Activated CD4-positive, alpha-beta T cell treated with anti-CD3 and anti-CD28 coated beads for 4 hours (primary cell): Measurements from ENCODE around the gene DUOX1.
A peak's percentile ranks its signal among the peaks of the same experiment; 100 is the strongest.
"Not testable (repeated sequence)": the region's sequence is repeated elsewhere in the genome, so short reads cannot be mapped to it uniquely, and the experiment has no call there.

ENCODE experiments used
- DNase-seq, 2 donors: peaks; one replicate each; pipeline ENCODE4 v3.0.0-alpha.2; 2020

DUOX1 gene

DNA sequence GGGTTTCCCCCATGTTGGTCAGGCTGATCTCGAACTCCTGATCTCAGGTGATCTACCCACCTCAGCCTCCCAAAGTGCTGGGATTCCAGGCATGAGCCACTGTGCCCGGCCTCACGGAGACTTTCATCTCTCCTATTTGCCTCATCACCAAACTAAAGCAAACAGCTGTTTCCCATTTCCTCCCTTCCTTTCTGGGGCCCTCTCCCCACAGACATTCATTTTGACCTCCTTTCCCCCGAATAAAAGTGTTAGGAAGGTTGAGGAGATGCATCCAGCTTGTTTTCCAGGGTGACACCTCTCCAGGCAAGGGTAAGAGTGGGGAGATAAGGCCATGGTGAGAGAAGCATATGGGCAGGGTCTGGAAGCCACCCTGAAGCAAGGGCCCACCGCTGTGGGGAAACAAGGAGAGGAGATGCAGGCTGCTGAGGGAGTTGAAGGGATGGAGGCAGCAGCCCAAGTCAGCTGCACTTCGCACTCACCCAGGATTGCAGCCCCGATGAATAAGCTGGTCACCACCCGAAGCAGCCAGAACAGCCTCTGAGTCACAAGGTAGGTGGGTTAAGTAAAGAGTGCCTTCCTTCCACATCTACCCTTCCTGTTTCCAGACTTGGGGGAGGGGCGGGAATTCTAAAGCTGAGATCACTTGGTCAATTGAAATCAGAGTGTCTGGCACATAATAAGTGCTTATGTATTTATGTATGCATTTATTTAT, 7.9 kb upstream of the DUOX1 start:
- no peak for DNase-seq

DNA sequence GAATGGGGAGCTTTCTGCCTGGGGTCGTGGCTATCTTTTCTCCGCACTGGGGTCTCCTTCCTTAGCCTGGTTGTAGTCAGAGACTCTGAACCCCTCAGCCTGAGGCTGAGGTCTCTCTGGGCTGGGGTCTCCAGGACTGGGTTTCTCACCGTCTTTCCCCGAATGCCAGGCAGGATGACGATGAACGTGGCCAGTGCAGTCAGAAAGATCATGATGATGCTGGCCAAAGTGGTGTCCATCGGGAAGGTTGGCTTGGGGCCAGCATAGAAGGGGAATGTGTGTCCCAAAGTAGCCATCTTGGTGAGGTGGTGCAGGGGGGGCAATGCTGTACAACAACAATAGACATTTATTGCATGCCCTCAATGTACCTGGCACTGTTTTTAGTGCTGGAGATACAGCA, 7.1 kb upstream of the DUOX1 start:
- DNase-seq = no peak

DNA sequence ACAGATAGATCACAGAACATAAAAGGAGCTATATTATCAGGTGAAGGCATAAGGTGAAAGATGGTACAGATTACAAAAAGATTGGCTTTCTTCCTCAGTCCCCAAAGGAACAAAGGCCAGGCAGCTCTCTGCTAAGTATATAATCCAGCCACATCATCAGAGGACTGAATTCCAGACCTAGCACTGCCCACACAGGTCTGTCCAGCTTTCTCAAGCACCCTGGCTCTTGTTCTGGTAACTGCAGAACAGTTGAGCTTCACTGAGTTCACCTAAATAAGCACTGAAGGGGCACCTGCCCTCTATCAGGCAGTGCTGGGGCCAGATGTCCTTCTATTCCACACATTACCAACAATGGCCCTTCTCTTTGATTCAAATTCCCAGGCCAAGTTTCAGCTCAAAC, 6.4 kb upstream of the DUOX1 start:
- no peak for DNase-seq

DNA sequence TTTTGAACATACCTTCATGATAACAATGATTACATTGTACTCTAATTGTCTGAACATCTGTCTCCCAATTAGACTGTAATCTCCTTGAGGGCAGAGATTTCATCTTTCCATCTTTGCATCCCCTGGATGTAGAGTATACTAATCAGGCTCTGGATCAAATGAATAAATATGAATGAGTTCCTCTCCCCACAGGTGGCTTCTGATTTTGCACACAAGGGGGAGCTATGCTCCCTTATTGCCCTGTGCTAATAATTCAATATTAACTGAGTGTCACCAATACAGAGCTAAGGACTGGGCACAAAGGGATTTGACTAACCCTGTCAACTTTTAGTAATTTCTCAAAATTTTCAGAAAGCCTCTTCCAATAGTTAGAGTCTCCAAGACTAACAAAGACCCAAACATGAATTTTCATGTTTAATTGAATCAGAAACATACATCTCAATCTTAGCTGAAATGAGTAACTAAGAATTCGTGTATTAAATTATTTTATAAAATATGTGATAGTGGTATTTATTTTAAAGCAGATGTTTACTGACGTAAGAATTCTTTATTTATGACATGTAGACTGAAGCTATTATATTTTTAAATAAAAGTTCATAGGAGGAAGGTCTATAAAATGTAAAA, 3.1 kb upstream of the DUOX1 start:
- DNase-seq = peak in 1 of 2 donors; percentile 59

DNA sequence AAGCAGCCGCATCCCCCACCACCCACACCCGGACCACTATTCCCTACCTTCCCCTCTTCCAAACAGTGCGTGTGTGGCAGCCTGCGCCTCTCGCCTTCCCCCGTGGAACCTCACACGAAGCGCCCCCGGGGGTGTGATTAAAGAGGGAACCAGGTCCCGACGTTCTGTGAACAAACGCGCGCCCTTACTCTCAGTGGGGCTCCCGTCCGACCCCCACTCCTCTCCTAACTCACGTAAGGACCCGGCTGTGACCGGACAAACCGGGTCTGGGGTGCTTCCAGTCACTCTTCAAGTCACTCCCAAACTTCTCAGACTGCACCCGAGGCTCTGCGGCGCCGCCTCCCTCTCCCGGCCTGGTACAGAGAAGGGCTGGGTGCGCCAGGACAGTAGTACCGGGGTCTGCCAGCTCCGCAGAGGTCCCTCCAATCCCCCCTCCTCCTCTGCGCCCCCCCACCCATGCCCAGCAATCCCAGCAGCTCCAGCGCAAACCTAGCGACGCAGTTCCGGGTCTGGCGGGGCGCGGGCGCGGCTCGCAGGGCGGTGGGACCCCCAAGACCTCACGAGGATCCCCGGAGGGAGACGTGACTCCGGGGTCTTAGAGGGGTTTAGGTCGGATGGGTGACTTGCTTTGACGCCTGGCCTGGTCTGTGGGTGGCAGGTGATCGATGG, 689 bp upstream of the DUOX1 start:
- DNase-seq = no peak

DNA sequence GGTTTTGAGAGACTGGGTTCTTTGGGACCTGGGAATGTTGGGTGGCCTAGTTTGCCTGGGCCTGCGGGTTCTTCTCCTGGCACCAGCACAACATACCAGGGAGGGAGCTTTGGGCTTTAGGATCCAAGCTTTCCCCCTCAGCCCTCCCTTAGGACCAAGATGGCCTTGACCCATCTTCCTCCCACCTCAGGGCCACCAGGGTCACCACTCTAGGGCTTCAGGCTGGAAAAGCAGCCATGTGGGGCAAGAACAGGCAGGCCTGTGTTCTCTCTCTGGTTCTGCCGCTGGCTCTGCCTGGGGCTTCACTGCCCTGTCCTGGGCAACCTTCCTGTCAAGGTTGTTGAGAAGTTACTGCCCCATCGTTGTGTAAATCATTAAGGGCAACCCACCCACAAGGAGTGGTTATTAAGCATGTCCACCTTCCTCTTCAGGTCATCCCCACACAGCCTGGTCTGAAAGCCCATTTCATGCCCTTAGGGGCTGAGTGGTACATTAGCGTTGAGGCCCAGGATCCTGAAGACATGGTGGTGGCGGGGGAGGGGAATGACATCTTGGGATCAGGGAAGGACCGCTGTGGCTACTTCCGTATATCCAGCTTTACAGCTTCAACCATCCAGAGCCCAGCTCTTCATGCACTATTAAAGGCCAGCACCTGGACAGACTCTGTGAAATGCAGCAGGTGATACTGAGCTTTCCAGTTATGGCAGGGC, 652 bp downstream of the DUOX1 start:
- no peak for DNase-seq

DNA sequence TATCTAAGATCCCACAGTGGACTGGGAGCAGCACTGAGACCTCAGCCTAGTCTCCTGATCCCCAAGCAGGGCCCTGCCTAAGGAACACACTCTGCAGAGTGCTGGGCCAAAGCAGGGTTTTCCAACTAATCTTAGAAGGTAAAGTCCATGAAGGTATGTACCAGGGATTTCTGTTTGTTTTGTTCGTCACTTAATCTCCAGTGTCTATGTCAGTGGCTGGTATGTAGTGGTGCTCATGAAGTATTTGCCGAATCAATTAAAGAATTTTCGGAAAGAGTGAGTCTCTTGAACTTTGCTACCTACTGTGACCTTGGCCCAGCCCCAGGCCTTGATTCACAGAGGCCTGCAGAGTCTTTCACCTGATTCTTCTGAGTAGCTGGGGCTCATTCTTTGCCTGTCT, 1.7 kb downstream of the DUOX1 start:
- DNase-seq = no peak

DNA sequence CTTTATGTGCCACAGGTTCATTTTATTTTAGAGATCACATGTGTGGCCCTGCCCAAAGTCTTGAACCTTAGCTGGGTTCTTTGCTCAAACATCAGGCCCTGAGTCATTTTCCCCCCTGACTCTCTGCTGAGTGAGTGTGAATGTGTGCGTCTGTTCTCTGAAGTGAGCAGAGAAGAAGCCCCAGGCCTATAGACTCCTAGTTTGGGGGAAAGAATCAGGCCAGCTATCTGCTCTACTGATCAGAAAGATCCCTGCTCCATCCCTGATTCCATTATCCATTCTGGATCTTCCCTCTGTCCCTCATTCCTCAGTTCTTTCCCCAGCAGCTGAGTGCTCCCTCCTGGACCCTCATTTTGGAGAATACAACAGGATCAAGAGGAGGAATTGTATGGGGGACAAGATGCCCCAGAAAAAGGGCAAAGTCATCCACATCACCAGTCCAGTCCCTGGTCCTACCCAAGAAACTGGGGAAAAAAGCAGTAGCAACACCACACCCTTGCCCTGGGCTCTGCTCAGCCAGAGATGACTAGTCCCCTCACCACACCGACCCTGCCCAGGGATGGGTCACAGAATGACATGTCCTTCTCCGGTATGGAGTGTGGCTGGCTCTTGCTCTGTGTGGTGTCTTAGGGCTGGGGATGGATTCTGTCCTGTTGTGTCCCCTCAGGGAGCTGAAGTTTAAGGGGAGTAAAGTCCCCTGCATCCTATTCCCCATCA, 3.2 kb downstream of the DUOX1 start:
- no peak for DNase-seq

DNA sequence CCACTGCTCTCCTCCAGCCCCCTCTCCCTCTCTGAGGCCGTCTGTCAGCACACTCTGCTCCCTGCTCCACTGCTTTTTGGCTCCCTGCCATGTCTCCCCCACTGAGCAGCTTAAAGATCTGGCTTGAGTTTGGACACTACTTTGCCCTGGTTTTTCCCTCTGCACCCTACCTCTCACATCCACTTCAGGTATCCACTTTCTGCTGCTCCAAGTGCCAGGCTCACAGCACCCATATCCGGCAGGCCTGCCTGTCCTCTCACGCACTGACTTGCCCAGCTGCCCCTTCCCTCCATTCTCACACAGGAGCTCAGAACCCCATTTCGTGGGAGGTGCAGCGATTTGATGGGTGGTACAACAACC, 3.7 kb downstream of the DUOX1 start:
- no peak for DNase-seq

DNA sequence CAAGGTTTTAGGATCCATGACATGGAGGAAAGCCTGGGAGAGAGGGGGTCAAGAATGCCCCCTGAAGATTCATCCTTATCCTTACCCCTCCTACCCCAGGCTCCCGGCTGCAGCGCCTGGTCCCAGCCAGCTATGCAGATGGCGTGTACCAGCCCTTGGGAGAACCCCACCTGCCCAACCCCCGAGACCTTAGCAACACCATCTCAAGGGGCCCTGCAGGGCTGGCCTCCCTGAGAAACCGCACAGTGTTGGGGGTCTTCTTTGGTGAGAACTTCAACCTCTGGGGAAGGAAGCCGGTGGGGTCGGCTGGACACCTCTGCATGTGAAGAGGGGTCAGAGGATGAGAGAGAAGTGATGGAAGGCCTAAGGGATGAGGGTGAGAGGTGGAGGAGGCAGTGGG, 4.3 kb downstream of the DUOX1 start:
- no peak for DNase-seq

DNA sequence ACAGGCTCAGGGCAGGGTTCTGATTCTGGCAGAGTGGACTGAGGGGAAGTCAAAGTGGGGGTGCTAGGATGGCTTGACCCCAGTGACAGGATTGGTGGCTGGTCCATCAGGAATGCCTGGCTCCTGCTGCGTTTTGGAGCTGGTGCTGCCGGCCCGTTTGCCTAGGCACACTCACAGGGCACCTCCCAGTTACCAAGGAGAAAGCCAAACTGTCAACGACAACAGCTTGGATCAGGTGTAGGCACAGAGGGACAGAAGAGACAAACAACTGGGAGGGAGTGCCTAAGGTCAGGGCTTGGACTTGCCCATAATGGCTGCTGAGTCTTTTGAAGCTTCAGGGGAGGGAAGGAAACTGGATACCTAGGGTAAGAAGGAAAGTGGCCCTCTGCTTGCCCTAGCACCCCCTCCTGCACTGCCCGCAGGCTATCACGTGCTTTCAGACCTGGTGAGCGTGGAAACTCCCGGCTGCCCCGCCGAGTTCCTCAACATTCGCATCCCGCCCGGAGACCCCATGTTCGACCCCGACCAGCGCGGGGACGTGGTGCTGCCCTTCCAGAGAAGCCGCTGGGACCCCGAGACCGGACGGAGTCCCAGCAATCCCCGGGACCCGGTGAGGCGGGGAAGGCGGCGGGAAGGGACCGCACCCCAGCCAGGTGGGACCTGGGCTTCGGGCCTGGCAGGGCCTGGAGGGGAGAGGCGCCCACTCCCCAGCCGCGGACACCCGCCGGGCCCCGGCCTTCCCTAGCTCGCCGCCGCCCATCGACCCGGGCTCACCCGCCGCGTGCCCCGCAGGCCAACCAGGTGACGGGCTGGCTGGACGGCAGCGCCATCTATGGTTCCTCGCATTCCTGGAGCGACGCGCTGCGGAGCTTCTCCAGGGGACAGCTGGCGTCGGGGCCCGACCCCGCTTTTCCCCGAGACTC, 5.1 kb downstream of the DUOX1 start:
- DNase-seq = peak in 1 of 2 donors; percentile 26

DNA sequence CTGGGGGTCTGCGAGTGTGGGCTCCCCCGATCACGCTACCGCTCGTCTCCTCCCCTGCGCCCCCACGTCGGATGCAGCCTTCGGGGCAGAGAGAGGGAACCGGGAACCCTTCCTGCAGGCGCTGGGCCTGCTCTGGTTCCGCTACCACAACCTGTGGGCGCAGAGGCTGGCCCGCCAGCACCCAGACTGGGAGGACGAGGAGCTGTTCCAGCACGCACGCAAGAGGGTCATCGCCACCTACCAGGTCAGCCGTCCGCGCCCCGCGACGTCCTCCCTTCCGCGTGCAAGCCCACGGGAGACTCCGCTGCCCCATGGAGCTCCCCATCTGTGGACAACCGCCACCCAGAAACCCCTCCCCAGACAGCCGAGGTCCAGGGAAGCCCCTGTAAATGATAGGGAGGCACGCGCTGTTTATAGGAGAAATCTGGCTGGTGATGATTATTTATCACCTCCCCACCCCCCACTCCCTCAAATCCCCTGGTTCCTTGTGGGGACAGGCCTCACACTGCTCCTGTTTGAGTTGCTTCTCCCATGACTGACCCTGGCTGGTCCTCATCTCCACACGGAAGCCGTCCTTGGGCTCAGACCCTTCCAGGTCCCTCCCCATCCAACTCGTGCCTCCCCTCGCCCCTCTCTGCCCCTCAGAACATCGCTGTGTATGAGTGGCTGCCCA, 6.0 kb downstream of the DUOX1 start:
- DNase-seq = not testable (repeated sequence)

DNA sequence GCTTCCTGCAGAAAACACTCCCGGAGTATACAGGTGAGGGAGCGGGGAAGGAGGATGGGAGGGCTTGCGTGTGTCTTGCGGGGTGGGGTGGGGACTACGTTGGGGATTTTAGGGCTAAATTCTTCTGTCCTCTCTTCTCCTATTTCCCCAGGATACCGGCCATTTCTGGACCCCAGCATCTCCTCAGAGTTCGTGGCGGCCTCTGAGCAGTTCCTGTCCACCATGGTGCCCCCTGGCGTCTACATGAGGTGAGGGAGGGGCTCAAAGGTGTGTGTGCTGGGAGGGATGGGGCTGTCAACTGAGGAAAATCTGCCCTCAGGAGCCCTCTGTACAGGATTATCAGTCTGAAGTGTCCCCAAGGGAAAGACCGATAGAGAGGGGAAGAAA, 6.6 kb downstream of the DUOX1 start:
- DNase-seq = peak in 1 of 2 donors; percentile 18

DNA sequence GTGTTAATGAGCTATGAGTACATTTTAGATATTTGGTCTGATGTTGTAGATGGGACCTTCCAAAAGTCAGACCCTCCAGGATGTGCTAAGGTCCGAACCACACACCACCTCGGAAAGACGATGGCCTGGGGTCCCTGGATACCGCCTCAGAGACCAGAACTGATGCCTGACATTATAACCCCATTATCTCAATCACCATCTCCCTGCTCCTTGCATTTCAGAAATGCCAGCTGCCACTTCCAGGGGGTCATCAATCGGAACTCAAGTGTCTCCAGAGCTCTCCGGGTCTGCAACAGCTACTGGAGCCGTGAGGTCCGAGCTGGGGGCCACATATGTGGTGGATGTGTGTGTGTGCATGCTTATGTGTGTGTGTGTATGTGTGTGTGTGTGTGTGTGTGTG, 7.9 kb downstream of the DUOX1 start:
- DNase-seq = no peak

DNA sequence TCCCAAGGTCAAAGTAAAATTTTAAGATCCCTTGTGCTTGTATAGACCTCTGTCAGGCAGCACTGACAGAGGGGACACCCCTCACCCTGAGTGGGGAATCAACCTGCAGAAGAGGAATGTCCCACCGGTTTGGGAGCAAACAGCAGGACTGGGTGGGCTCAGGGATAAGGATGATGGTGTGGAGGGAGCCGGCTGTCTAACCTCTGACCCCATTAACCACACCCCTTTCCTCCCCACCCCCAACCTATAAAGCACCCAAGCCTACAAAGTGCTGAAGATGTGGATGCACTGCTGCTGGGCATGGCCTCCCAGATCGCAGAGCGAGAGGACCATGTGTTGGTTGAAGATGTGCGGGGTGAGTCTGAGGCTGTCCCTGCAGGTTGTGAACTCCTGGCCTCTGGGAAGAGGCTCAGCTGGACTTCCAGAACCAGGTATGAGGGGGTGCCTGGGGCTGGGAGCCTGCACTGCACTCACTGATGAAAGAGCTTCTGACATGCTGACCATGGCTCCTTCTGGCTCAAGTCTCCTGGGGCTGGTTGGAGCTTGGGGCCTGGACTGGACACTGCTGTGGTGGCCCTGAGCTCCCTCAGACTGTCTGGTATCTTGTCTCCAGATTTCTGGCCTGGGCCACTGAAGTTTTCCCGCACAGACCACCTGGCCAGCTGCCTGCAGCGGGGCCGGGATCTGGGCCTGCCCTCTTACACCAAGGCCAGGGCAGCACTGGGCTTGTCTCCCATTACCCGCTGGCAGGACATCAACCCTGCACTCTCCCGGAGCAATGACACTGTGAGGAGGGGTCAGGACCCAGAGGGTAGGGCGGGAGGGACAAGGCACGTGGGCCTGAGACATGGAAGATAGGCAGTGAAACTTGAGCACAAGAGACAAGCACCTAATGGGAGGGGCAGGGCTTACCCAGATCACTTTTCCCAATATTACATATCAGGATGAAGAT, 9.3 kb downstream of the DUOX1 start:
- no peak for DNase-seq

DNA sequence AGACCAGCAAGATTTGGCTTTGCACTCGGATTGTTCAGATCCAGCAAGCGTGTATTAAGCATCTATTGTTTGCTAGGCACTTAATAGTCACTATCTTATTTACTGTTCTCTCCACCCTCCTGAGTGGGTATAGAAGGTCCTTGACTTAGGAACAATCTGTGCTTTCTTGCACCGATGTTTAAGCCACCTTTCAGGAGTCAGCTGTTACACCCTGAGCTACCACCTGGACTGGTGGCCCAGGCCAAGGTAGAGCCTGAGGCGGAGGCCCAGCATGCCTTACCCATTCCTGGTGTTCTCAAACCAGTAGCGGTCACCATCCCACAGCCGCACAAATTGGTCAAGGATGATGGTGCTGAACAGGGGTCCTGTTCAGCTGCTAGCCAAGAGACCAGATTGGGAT, 10.0 kb downstream of the DUOX1 start:
- DNase-seq = no peak

DNA sequence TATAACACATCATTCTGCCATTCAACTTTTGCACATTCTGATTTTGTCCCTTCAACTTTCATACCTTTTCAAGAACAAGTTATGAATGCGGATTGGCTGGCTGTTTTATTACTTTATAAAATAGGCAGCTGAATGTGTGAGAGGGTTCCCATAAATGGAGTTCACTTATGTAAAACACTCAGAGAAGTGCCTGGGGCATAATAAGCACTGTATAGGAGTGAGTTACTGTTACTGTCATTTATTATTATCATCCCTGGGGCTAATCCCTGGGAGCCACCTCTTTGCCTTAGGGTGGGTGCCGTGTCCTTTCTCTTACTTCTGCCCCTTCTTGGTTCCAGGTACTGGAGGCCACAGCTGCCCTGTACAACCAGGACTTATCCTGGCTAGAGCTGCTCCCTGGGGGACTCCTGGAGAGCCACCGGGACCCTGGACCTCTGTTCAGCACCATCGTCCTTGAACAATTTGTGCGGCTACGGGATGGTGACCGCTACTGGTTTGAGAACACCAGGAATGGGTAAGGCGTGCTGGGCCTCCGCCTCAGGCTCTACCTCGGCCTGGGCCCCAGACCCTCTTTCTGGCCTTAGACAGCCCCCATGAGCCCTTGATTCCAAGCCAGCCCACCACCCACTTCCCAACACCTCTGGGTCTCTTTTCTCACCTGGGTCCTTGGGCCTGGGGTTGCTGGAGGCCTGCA, 10.9 kb downstream of the DUOX1 start:
- DNase-seq = no peak

DNA sequence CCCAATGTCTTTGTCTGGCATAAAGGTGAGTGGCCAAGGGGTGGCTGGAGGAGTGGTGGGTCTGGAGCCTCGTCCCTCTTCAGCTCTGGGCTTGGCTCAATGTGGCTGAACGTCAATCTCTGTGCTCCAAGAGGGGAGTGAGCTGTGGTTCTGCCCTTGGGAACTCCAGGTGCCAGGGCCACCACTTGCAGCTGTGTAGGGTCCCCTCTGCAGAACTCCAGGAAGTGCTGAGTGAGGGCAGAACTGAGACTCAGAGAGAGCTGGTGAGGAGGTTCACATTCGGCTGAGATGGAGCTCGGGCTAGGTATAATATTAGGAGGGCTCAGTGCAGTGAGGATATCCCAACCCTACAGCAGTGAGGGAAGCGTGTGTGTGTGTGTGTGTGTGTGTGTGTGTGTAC, 11.6 kb downstream of the DUOX1 start:
- no peak for DNase-seq

DNA sequence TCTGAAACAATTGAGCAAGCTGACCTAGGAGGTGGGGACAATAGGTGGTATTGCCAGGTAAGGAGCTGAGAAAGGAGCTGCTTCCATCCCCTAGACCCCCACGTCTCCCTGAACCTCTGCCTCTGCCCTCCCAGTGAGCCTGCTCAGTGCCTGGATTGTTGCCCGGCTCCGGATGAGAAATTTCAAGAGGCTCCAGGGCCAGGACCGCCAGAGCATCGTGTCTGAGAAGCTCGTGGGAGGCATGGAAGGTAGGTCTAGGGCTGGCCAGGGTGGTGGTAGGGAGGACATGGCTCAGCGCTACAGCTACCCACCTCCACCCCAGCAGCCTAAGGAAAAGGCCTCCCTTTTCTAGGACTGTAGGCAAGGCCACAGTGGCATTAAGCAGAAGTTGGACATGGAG, 13.3 kb downstream of the DUOX1 start:
- DNase-seq = no peak

DNA sequence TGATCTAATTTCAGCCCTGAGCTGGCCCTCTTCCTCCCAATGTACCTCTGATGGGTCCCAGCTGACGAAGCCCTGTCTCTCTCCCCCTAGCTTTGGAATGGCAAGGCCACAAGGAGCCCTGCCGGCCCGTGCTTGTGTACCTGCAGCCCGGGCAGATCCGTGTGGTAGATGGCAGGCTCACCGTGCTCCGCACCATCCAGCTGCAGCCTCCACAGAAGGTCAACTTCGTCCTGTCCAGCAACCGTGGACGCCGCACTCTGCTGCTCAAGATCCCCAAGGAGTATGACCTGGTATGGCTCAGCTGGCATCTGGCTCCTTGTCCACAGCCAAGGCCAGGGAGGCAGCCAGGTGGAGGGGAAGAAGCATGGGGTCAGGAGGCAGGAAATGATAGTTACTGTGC, 14.2 kb downstream of the DUOX1 start:
- DNase-seq = no peak
